AG04449 (cell line): ENCODE results near the gene OR6K2.

Experiments
- CTCF ChIA-PET: fragments of 350-600 bp; formaldehyde crosslinking; extraction: SDS; loops from one replicate; lab custom pipeline; 2021; ENCODE audit warnings: antibody characterized with exemption; lab: Yijun Ruan, JAX
- POLR2A ChIA-PET: fragments of 400-600, 350-600 bp; formaldehyde crosslinking; extraction: SDS; loops from one replicate; lab custom pipeline; 2020; ENCODE audit warnings: antibody characterized with exemption, inconsistent platforms; lab: Yijun Ruan, JAX
- DNase-seq: peaks from one replicate; pipeline ENCODE4 v3.0.0-alpha.2; 2010; ENCODE audit warnings: low read depth, low spot score
- H3K4me3 ChIP-seq: 2 replicates; pipeline ENCODE4 v1.5.1; 2011; ENCODE audit warnings: low read depth, mild to moderate bottlenecking, control low read depth, low read length
- TF ChIP-seq, protein P1 (sequence below): IDR thresholded peaks from one replicate; pipeline ENCODE4 v1.5.1; 2011; ENCODE audit warnings: mild to moderate bottlenecking, moderate library complexity, low read length, control low read depth, inconsistent platforms; ENCODE audit not compliant: insufficient read depth; ENCODE audit errors: missing control alignments

OR6K2 gene

DNA sequence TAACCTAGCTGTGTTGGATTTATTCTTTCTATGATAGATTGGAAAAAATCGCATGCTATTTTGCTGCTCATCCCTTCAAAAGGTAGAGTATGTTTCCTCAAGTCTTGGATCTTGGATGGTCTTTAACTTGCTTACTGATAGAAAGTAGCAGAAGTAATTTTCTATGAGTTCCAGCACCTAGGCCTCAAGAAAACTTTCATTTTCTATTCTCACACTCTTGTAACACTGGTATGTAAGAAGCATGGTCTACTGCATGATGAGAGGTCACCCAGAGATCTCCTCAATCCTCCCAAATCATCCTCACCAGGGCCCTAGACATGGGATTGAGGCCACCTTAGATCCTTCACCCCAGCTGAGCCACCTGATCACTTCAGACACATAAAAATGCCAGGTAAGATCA, 21.2 kb downstream of the OR6K2 start:
- DNase-seq, result no peak
- TF ChIP-seq, protein P1, sequence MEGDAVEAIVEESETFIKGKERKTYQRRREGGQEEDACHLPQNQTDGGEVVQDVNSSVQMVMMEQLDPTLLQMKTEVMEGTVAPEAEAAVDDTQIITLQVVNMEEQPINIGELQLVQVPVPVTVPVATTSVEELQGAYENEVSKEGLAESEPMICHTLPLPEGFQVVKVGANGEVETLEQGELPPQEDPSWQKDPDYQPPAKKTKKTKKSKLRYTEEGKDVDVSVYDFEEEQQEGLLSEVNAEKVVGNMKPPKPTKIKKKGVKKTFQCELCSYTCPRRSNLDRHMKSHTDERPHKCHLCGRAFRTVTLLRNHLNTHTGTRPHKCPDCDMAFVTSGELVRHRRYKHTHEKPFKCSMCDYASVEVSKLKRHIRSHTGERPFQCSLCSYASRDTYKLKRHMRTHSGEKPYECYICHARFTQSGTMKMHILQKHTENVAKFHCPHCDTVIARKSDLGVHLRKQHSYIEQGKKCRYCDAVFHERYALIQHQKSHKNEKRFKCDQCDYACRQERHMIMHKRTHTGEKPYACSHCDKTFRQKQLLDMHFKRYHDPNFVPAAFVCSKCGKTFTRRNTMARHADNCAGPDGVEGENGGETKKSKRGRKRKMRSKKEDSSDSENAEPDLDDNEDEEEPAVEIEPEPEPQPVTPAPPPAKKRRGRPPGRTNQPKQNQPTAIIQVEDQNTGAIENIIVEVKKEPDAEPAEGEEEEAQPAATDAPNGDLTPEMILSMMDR, result no peak
- POLR2A ChIA-PET, result no interaction called here
- CTCF ChIA-PET, result no interaction called here
- H3K4me3 ChIP-seq, result no peak overlapping the region

DNA sequence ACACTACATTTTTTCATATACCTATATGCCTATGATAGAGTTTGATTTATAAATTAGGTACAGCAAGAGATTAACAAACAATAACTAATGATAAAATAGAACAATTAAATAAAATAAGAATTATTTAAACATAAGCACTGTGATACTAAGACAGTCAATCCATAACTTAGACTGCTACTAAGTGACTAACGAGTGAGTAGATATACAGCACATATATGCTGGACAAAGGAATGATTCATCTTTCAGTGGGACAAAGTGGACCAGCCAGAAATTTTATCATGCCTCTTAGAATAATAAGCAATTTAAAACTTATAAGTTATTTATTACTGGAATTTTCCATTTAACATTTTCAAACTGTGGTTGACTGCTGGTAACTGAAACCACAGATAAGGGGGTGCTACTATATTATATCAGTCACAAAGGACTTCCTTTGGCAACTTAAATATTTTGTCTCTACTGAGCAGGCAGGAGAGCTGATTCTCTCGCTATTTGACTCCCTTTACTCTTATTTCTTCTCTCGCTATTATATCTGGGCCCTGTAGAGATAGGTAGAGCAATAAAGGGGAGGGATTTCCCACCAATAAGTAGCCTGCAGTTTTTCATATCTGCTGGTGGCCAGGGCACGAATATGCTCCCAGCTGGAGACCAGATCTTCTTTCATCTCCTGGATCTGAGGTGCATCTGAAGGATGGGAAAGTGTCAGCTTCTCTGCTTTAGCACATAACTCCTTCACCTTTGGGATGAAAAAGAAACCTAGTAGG, 24.7 kb downstream of the OR6K2 start:
- no peak for DNase-seq
- POLR2A ChIA-PET, result no interaction called here

DNA sequence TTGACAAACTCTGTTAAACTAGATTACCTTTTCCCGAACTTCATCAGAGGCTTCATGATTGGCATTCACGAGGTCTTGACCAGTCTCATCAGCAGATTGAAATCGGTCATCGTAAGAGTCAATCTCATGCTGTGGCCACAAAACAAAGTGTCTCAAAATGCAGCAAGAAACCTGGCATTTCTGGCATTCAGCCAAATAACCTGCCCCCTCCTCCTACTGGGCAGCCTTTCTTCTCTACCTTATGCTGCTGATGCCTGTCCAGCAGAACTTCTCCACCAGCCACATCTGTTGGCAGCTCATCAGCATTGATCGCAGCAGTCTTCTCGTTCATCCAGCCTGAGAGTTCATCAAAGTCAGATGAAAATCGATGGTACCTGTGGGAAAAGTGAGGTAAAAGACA, 26.1 kb downstream of the OR6K2 start:
- TF ChIP-seq, protein P1, result no peak
- no peak overlapping the region for H3K4me3 ChIP-seq
- DNase-seq, result no peak
- CTCF ChIA-PET, result no interaction called here
- POLR2A ChIA-PET, result no interaction called here

More for the DNA sequence above, 24.7 kb downstream of the OR6K2 start:
- TF ChIP-seq, protein P1, result no peak
- H3K4me3 ChIP-seq, result no peak overlapping the region
- CTCF ChIA-PET, result no interaction called here

GRCh38 chr1:158666037-158666436, 34.4 kb downstream of the OR6K2 start:
- H3K4me3 ChIP-seq, result no peak overlapping the region
- CTCF ChIA-PET, result no interaction called here
- TF ChIP-seq, protein P1, result no peak
- POLR2A ChIA-PET, result no interaction called here
- no peak for DNase-seq

DNA sequence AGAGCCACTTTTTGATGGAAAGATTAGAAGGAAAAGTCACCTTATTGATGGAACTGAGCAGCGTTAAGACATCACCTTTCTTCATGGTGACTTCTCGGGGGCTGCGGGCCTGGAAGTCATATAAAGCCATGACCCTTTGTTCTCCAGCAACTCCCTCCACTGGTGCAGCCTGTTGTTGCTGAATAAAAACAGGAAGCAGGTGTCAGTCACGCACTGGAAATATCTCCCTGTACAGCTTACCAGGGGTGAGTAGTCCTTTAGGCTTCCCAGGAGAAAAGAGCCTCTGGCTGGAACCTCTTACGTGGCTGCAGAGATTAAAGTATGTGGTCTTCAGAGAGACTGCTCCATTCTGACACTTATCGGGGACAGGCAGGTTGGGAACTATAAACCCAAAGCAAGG, 45.9 kb downstream of the OR6K2 start:
- no peak for DNase-seq
- no peak overlapping the region for H3K4me3 ChIP-seq
- TF ChIP-seq, protein P1, result no peak
- CTCF ChIA-PET, result no interaction called here
- POLR2A ChIA-PET, result no interaction called here

GRCh38 chr1:158654086-158654485, 46.4 kb downstream of the OR6K2 start:
- ChIA-PET POLR2A (no interaction called here), CTCF (no interaction called here)
- H3K4me3 ChIP-seq, result no peak overlapping the region
- TF ChIP-seq, protein P1, result no peak
- DNase-seq, result no peak
